ENCODE results near the gene ACE2. TPM values are rescaled to one million over a fixed set of nuclear protein-coding genes. Genes with fewer than 3 reads are reported as not detected.

Gene ACE2
- total RNA-seq, 1 experiment from 2014 or later = not detected

- no peaks in the 10 kb centered on the region for H3K9me3 Mint-ChIP-seq
- POLR2A ChIA-PET = no interaction called here
- ATAC-seq (no peak), DNase-seq (ENCODE audit: low spot score) (no peak)
- H3K4me3 Mint-ChIP-seq = no peak overlapping the region
- TF ChIP-seq CREB1 (CRISPR knock-in tag; IDR thresholded peaks at IDR 0.05) = no peak
- no peak for TF ChIP-seq E2F4 (CRISPR knock-in tag; IDR thresholded peaks at IDR 0.05; ENCODE audit: borderline replicate concordance, low read depth)
- TF ChIP-seq ERG (CRISPR knock-in tag; IDR thresholded peaks at IDR 0.05) = no peak
- TF ChIP-seq ATF1 (CRISPR knock-in tag; IDR thresholded peaks at IDR 0.05) = no peak
- no peak for TF ChIP-seq HMGA2 (CRISPR knock-in tag; IDR thresholded peaks at IDR 0.05)
- no peak for TF ChIP-seq ZNF263 (CRISPR knock-in tag; IDR thresholded peaks at IDR 0.05; ENCODE audit: low read depth)
- TF ChIP-seq ZNF232 (CRISPR knock-in tag; IDR thresholded peaks at IDR 0.05) = no peak
- no peak for TF ChIP-seq GABPB1 (CRISPR knock-in tag; IDR thresholded peaks at IDR 0.05)
- no peak overlapping the region; the same call in 1 of the 2 replicates for H3K27ac Mint-ChIP-seq
- CTCF ChIA-PET = no interaction called here
- H3K27me3 Mint-ChIP-seq (ENCODE audit: low read depth) = no peaks in the 10 kb centered on the region
- H3K4me1 Mint-ChIP-seq = 0 out of 2 replicates have a peak, but pooled peaks cover 4% of the 10 kb centered on the region
- no peaks in the 10 kb centered on the region for H3K36me3 Mint-ChIP-seq
Measured at GRCh38 chrX:15602761-15603160, 2.0 kb upstream of the ACE2 start.

- ATAC-seq (no peak), DNase-seq (ENCODE audit: low spot score) (no peak)
- no peak overlapping the region for H3K4me3 Mint-ChIP-seq
- no peak for TF ChIP-seq EMX1 (CRISPR knock-in tag; IDR thresholded peaks at IDR 0.05)
- no peak for TF ChIP-seq ZSCAN18 (CRISPR knock-in tag; IDR thresholded peaks at IDR 0.05)
- TF ChIP-seq RELA (CRISPR knock-in tag; IDR thresholded peaks at IDR 0.05; ENCODE audit: borderline replicate concordance) = no peak
- no peak for TF ChIP-seq RORB (CRISPR knock-in tag; IDR thresholded peaks at IDR 0.05)
- no peaks in the 10 kb centered on the region for H3K27me3 Mint-ChIP-seq (ENCODE audit: low read depth)
- H3K27ac Mint-ChIP-seq = peak overlapping the region; percentile 22; the same call in 1 of the 2 replicates
- ChIA-PET POLR2A (no interaction called here), CTCF (no interaction called here)
- H3K4me1 Mint-ChIP-seq = 0 out of 2 replicates have a peak, but pooled peaks cover 2% of the 10 kb centered on the region
- H3K9me3 Mint-ChIP-seq = no peaks in the 10 kb centered on the region
- H3K36me3 Mint-ChIP-seq = no peaks in the 10 kb centered on the region
Measured at GRCh38 chrX:15601932-15602331, 1.2 kb upstream of the ACE2 start.

- no peaks in the 10 kb centered on the region for H3K27me3 Mint-ChIP-seq (ENCODE audit: low read depth)
- no peak for DNase-seq (ENCODE audit: low spot score)
- POLR2A ChIA-PET = no interaction called here
- no peak overlapping the region for H3K27ac Mint-ChIP-seq
- ATAC-seq = no peak
- CTCF ChIA-PET = no interaction called here
- H3K36me3 Mint-ChIP-seq = no peaks in the 10 kb centered on the region
- no peaks in the 10 kb centered on the region for H3K4me1 Mint-ChIP-seq
- no peak for TF ChIP-seq ZNF317 (CRISPR knock-in tag; IDR thresholded peaks at IDR 0.05; ENCODE audit: borderline replicate concordance, low read depth)
- TF ChIP-seq FOXP4 (CRISPR knock-in tag; IDR thresholded peaks at IDR 0.05) = no peak
- H3K9me3 Mint-ChIP-seq = no peaks in the 10 kb centered on the region
- no peak overlapping the region for H3K4me3 Mint-ChIP-seq
Measured at GRCh38 chrX:15600049-15600448, 711 bp downstream of the ACE2 start.

- Mint-ChIP-seq H3K27ac (no peak overlapping the region), H3K9me3 (no peaks in the 10 kb centered on the region), H3K4me1 (no peaks in the 10 kb centered on the region), H3K4me3 (no peak overlapping the region), H3K27me3 (ENCODE audit: low read depth) (no peaks in the 10 kb centered on the region), H3K36me3 (no peaks in the 10 kb centered on the region)
- POLR2A ChIA-PET = no interaction called here
- no peak for ATAC-seq
- DNase-seq (ENCODE audit: low spot score) = no peak
- CTCF ChIA-PET = no interaction called here
- TF ChIP-seq NFATC4 (CRISPR knock-in tag; IDR thresholded peaks at IDR 0.05) (no peak), TEAD1 (CRISPR knock-in tag; IDR thresholded peaks at IDR 0.05) (no peak), ESRRA (CRISPR knock-in tag; IDR thresholded peaks at IDR 0.05; ENCODE audit: borderline replicate concordance) (no peak), PREB (CRISPR knock-in tag; IDR thresholded peaks at IDR 0.05; ENCODE audit: borderline replicate concordance) (no peak), ATF6 (CRISPR knock-in tag; IDR thresholded peaks at IDR 0.05) (no peak), TP53 (CRISPR knock-in tag; IDR thresholded peaks at IDR 0.05) (no peak), CBFB (CRISPR knock-in tag; IDR thresholded peaks at IDR 0.05; ENCODE audit: low read depth) (no peak), CREM (CRISPR knock-in tag; IDR thresholded peaks at IDR 0.05) (no peak), FOXP1 (CRISPR knock-in tag; IDR thresholded peaks at IDR 0.05; ENCODE audit: borderline replicate concordance) (no peak)
Measured at GRCh38 chrX:15599461-15599860, 1.3 kb downstream of the ACE2 start.
